SK-N-MC (cell line): ENCODE data around the gene RTL10.

ENCODE experiments used
- DNase-seq: peaks from one replicate; pipeline ENCODE4 v3.0.0-alpha.2; 2011; ENCODE audit warnings: low read depth, low spot score
- H3K27ac ChIP-seq: fragments of 200-600 bp; sonication (generic); 2 replicates; pipeline ENCODE4 v1.5.1; 2016; ENCODE audit warnings: mixed run types
- H3K36me3 ChIP-seq: fragments of 200-600 bp; sonication (generic); 2 replicates; pipeline ENCODE4 v1.6.1; 2017; ENCODE audit warnings: antibody characterized with exemption, low read length, mixed read lengths; ENCODE audit not compliant: insufficient read depth
- H3K4me3 ChIP-seq: fragments of 200-600 bp; sonication (generic); 2 replicates; pipeline ENCODE4 v1.5.1; 2016
- H3K9ac ChIP-seq: fragments of 200-600 bp; sonication (generic); 2 replicates; pipeline ENCODE4 v1.8.0; 2017; ENCODE audit warnings: mixed run types, mixed read lengths; ENCODE audit not compliant: insufficient read length
- H3K9me3 ChIP-seq: fragments of 200-600 bp; sonication (generic); 2 replicates; pipeline ENCODE4 v1.6.1; 2017; ENCODE audit warnings: low read depth, mild to moderate bottlenecking, antibody characterized with exemption, low read length, moderate library complexity, mixed read lengths
- EZH2 ChIP-seq: fragments of 200-600 bp; sonication (generic); IDR thresholded peaks from one replicate; pipeline ENCODE4 v1.6.1; 2017; ENCODE audit warnings: antibody characterized with exemption
- FOXP2 ChIP-seq: optimal IDR thresholded peaks from 2 replicates; pipeline ENCODE3; 2011; ENCODE audit warnings: mild to moderate bottlenecking, moderate library complexity; ENCODE audit not compliant: insufficient read depth; ENCODE audit errors: extremely low read length, control extremely low read depth
- POLR2AphosphoS5 ChIP-seq: IDR thresholded peaks from 2 replicates; pipeline ENCODE4 v1.6.1; 2012; ENCODE audit warnings: mild to moderate bottlenecking, low read depth, low read length, borderline replicate concordance

Gene RTL10

GRCh38 chr22:19821523-19822300 is 33.0 kb downstream of the RTL10 start:
- DNase-seq: no peak
- no peaks in the 10 kb centered on the region for H3K9me3 ChIP-seq
- H3K4me3 ChIP-seq: no peak overlapping the region
- H3K27ac ChIP-seq: no peak overlapping the region
- no peak overlapping the region for H3K9ac ChIP-seq
- H3K36me3 ChIP-seq: no peaks in the 10 kb centered on the region
- TF ChIP-seq FOXP2 (no peak), EZH2 (no peak), POLR2AphosphoS5 (no peak)

- Histone ChIP-seq H3K36me3 (no peaks in the 10 kb centered on the region), H3K27ac (no peak overlapping the region), H3K9me3 (no peaks in the 10 kb centered on the region), H3K9ac (no peak overlapping the region), H3K4me3 (no peak overlapping the region)
- TF ChIP-seq EZH2: no peak
- TF ChIP-seq FOXP2: no peak
- TF ChIP-seq POLR2AphosphoS5: no peak
- no peak for DNase-seq
Measured at GRCh38 chr22:19820880-19821522, 33.7 kb downstream of the RTL10 start.

GRCh38 chr22:19819911-19820879 is 34.5 kb downstream of the RTL10 start:
- Histone ChIP-seq H3K9ac (no peak overlapping the region), H3K4me3 (no peak overlapping the region)
- TF ChIP-seq FOXP2 (no peak), POLR2AphosphoS5 (no peak), EZH2 (no peak)

GRCh38 chr22:19819208-19819910 is 35.3 kb downstream of the RTL10 start:
- Histone ChIP-seq H3K36me3 (no peaks in the 10 kb centered on the region), H3K9ac (no peak overlapping the region), H3K27ac (no peak overlapping the region), H3K4me3 (no peak overlapping the region), H3K9me3 (no peaks in the 10 kb centered on the region)
- TF ChIP-seq FOXP2: no peak
- no peak for TF ChIP-seq POLR2AphosphoS5
- TF ChIP-seq EZH2: no peak
- DNase-seq: no peak

More at GRCh38 chr22:19819911-19820879, 34.5 kb downstream of the RTL10 start:
- Histone ChIP-seq H3K36me3 (no peaks in the 10 kb centered on the region), H3K9me3 (no peaks in the 10 kb centered on the region), H3K27ac (no peak overlapping the region)
- no peak for DNase-seq

- no peak overlapping the region for H3K27ac ChIP-seq
- no peak for DNase-seq
- H3K36me3 ChIP-seq: no peaks in the 10 kb centered on the region
- H3K9ac ChIP-seq: no peak overlapping the region
- no peak overlapping the region for H3K4me3 ChIP-seq
- TF ChIP-seq POLR2AphosphoS5 (no peak), FOXP2 (no peak), EZH2 (no peak)
- no peaks in the 10 kb centered on the region for H3K9me3 ChIP-seq
Measured at GRCh38 chr22:19818324-19819207, 36.1 kb downstream of the RTL10 start.

GRCh38 chr22:19816372-19817119 is 38.1 kb downstream of the RTL10 start:
- Histone ChIP-seq H3K27ac (no peak overlapping the region), H3K4me3 (no peak overlapping the region), H3K9me3 (no peaks in the 10 kb centered on the region), H3K9ac (no peak overlapping the region), H3K36me3 (no peaks in the 10 kb centered on the region)
- TF ChIP-seq POLR2AphosphoS5: no peak
- TF ChIP-seq EZH2: no peak
- TF ChIP-seq FOXP2: no peak
- DNase-seq: no peak

- no peak for DNase-seq
- Histone ChIP-seq H3K9ac (no peak overlapping the region), H3K9me3 (no peaks in the 10 kb centered on the region), H3K36me3 (no peaks in the 10 kb centered on the region), H3K4me3 (no peak overlapping the region), H3K27ac (no peak overlapping the region)
- TF ChIP-seq EZH2 (no peak), FOXP2 (no peak), POLR2AphosphoS5 (no peak)
Measured at GRCh38 chr22:19815823-19816290, 38.8 kb downstream of the RTL10 start.
